GM19328 (cell line): ENCODE results near the gene DROSHA.

ENCODE experiments used
- ATAC-seq: cut with Tn5 transposase; IDR thresholded peaks from one replicate; pipeline ENCODE4 v1.9.1; 2021; ENCODE audit warnings: mild to moderate bottlenecking, moderate library complexity; ENCODE audit not compliant: unreplicated experiment

Gene DROSHA

DNA sequence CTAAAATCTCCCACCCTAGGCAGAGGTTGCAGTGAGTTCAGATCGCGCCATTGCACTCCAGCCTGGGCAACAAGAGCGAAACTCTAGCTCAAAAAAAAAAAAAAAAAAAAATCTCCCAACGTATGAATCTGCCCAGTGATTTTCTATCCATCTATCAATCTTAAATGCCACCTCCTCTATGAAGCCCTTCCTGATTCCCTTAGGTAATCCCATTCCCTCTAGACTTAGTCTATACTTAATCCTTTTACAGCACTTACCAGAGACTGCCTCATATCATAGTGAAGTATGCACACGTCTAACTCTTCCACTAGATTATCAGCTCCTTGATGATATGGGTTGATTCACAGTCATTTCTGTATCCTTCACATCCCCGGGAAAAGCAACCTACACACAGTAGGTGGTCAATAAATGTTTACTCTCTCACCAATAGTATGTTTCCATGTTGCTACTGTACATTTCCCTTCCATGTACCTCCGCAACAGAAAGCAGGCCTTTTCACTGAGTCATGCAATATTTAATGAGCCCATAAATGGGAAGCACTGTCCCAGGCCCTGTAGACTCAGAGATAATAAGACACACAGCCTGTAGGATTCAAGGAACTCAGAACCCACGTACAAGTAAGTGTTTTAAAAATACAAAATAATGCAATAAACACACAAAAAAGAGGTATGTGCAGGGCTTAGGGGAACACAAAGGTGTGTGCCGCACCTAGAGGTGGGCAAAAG, 1.2 kb downstream of the DROSHA start:
- ATAC-seq = no peak

GRCh38 chr5:31523041-31523440, 8.9 kb downstream of the DROSHA start:
- no peak for ATAC-seq

- no peak for ATAC-seq
Observed at GRCh38 chr5:31516802-31517201, 15.1 kb downstream of the DROSHA start.

DNA sequence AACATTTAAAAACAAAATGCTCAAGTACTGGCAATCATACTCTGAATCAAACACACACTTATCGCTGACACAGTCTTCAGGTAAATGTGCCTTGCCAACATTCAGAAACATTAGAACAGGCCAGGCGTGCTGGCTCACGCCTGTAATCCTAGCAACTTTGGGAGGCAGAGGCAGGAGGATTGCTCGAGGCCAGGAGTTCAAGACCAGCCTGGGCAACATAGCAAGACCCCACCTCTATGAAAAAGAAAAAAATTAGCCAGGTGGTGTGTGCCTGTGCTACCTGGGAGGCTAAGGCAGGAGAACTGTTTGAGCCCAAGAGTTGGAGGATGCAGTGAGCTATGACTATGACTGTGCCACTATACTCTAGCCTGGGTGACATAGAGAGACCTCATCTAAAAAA, 20.6 kb downstream of the DROSHA start:
- ATAC-seq = no peak

DNA sequence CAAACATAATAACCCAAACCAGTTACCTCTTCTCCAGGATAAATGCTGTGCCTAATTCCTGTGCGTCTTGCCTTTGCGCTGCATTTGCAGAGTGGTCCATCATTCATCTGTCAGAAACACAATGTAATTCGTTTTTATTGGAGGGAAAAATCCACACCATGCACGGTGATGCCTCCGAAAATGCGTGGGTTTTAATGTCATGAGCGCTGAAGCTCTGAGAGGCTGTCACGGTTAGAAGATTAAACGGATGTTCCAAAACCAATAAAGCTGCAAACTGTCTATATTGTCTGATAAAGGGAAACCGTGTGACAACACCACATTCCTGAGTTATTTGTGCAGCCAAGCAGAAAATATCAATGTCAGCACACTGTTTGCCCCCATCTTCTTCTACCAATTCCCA, 27.4 kb downstream of the DROSHA start:
- no peak for ATAC-seq

GRCh38 chr5:31502506-31502905, 29.4 kb downstream of the DROSHA start:
- no peak for ATAC-seq

- ATAC-seq = no peak
Observed at GRCh38 chr5:31500256-31500655, 31.6 kb downstream of the DROSHA start.

DNA sequence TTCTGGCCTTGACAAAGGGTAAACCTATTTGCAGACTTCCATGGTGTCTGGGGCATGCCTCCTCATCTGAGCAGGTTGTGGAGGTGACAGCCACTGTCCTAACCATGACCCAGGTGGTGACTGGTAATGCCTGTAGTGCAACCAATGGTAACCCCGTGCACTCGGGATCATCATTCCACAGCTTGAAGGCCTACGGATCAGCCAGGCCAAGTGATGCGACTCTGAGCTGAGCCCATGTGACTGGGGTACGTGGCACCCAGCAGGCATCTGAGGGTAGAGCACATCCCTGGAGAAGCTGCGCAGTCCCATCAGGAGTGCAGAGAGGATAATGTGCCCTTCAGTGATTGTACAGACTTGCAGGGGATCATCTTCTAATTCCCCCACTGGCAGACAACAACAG, 35.0 kb downstream of the DROSHA start:
- no peak for ATAC-seq

DNA sequence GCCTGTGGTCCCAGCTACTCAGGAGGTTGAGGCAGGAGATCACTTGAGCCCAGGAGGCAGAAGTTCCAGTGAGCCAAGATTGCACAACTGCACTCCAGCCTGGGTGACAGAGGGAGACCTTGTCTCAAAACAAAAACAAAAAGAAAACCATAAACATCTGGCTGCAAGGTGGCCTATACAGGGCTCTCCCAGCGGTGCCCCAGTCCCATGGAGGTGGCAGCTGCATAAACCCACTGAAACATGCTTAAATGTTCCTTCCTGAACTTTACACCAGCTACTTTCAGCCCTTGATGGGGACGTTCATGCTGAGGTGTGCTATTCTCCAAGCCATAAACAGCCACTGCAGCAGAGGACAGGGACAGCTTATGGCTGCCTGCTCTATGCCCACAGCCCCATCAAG, 35.6 kb downstream of the DROSHA start:
- no peak for ATAC-seq

DNA sequence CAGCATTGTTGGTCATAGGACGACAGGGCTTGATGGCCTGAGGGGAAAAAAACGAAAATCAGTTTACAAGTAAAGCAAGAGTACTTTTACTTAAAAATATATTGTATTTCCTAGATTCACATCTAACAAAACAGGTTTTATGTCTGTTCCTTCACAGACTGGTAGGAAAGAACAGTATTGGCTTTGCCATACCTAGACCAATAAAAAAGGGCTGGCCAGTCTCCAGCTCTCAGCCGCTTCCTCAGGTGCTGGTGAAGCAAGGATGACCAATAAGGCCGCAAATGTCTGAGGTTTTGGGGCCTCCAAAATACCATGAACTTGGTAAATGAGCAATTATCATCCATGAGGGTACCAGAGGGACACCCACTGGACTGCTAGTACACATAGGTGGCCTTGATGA, 36.6 kb downstream of the DROSHA start:
- no peak for ATAC-seq

DNA sequence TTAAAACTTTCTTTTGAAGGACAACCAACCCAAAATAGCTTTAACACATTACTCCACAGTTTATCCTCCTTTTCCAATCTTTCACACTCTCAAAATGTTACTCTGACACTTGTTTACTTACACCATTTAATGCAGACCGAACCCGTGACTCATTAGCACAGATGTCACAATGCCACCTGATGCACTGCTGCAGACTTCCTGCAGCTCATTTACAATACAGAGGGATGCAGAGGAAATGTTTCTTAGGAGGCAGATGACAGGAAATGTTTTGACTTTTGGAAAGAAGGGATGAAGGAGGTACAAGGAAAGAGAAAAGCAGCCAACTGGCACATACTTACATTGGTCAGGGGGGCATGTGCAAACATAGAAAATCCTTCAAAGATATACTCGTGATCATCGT, 39.0 kb downstream of the DROSHA start:
- ATAC-seq = no peak

- no peak for ATAC-seq
Observed at GRCh38 chr5:31487506-31487905, 44.4 kb downstream of the DROSHA start.

DNA sequence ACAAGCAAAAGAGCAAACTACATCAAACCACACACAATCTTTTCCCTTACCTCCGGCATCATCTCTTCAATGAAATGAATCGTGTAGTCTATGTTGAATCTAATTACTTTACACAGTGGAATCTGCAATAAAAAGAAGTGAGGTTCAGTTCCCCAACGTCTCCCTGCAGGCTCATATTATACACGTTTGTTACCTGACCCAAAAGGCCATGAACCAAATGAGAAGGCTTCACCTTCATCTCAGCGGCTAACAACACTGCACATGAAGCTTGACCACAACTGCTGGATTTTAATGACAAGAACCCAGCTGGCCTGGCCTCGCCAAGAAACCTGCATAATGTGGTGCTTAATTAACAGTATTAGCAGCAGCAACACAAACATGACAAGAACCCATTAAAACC, 45.5 kb downstream of the DROSHA start:
- no peak for ATAC-seq

DNA sequence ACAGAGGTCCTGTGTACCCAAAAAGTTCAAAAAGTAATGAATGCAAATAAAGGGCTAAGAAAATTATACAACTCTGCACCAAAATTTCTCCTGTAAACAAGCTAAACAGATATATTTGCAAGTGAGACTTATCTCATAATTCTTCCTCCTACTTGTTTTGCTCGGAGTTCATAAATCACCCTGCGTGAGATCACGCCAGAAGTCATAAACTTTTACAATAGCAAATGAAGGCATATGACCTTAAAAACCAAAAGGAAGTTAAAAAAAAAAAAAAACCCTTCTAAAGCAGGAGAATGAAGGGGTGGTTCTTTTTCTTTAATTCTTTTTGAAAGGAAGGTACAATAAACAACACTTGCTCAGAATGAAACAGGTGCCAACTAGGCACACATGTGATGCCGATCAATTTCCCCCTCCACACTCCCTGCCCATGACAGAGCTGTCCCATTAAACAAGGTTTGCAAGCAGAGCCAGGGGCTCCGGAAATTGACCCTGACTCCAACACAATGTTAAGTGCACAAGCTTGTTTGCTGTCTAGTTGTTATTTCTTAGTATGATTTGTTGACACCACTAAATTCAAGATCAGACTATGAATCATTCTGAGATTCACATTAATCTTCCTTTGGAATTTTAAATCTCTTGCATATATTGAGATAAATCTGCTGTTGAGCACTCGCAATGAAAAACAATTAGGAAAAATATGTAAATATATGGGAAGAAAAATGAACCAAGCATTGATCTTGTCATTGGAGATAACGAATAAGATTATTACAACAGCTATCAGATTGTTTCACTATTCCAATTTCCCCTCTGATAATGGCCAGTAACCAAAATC, 46.3 kb downstream of the DROSHA start:
- no peak for ATAC-seq

GRCh38 chr5:31481531-31482165, 50.2 kb downstream of the DROSHA start:
- ATAC-seq = no peak

DNA sequence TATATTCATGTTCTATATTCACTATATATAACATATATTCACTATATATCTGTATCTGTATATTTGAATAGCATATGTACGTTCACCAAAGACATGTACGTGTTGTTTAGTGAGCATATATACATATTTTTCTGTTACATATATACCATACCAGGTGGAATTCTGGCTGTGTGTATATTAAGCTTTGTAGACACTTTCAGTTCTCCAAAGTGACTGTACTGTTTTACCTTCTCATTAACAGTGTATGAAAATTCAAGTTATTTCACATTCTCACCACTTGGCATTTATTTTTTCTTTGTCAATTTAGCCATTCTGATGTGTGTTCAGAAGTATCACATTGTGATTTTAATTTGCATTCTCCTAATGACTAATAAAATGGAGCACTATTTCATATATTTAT, 52.2 kb downstream of the DROSHA start:
- no peak for ATAC-seq

GRCh38 chr5:31478901-31479300, 53.0 kb downstream of the DROSHA start:
- ATAC-seq = no peak

- ATAC-seq = no peak
Observed at GRCh38 chr5:31477971-31478370, 53.9 kb downstream of the DROSHA start.

DNA sequence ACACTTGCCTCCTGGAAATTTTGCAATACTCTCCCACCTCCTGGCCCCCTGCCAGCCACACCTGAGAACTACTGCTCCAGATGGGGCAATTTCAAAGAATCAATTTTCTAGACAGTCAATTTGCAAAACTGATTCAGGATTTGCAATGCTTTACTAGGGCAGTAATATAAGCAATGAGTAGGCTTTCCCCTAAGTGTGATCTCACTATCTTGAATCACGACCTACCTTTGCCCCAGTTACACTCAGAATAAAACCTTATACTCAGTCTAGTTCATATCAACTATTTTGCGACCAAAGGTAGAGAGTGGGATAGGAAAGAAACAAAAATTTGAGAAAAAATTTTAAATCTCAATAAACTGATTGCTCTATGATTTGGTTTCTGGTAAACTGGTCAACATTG, 54.4 kb downstream of the DROSHA start:
- no peak for ATAC-seq

GRCh38 chr5:31476738-31477141, 55.2 kb downstream of the DROSHA start:
- ATAC-seq = no peak

DNA sequence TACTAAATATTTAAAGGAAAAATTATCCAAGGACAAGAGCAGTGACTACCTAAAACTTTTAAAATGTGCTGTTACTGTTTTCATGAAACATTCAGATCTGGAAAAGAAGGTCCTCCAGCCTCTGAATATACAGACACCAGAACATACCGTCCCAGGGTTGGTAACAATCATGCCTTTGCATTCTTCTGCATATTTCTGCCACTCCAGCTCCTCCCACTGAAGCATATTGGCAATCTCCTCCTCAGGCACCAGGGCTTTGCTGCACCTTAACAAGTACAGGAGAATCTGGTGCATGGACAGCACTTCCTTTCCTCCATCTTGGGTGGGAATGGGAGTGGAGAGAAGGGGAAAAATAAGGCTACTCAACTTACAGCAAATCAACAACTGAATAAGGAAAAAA, 60.0 kb downstream of the DROSHA start:
- no peak for ATAC-seq

GRCh38 chr5:31471040-31471439, 60.9 kb downstream of the DROSHA start:
- ATAC-seq = no peak
